SK-N-MC (cell line): Measurements from ENCODE around the gene HNRNPR.

ENCODE experiments used
- EZH2 ChIP-seq: fragments of 200-600 bp; sonication (generic); IDR thresholded peaks from one replicate; pipeline ENCODE4 v1.6.1; 2017; ENCODE audit warnings: antibody characterized with exemption
- FOXP2 ChIP-seq: optimal IDR thresholded peaks from 2 replicates; pipeline ENCODE3; 2011; ENCODE audit warnings: mild to moderate bottlenecking, moderate library complexity; ENCODE audit not compliant: insufficient read depth; ENCODE audit errors: extremely low read length, control extremely low read depth
- POLR2AphosphoS5 ChIP-seq: IDR thresholded peaks from 2 replicates; pipeline ENCODE4 v1.6.1; 2012; ENCODE audit warnings: mild to moderate bottlenecking, low read depth, low read length, borderline replicate concordance

- TF ChIP-seq EZH2 (no peak), POLR2AphosphoS5 (no peak), FOXP2 (no peak)
Observed at GRCh38 chr1:23366598-23366997, 22.5 kb upstream of the HNRNPR start.
